Smooth muscle cell (in vitro differentiated cells): ENCODE measurements around the gene ATP9B. TPM values are rescaled to one million over a fixed set of nuclear protein-coding genes. Genes with fewer than 3 reads are reported as not detected.
"Not testable (repeated sequence)": the region's sequence is repeated elsewhere in the genome, so short reads cannot be mapped to it uniquely, and the experiment has no call there.

Experiments
- DNase-seq: peaks from one replicate; lab custom pipeline; 2025; ENCODE audit not compliant: unreplicated experiment; lab: John Stamatoyannopoulos, UW
- H2AFZ ChIP-seq: fragments of 200-600 bp; sonication (generic); 2 replicates; pipeline ENCODE4 v1.6.0; 2016; ENCODE audit warnings: antibody characterized with exemption, low read depth, mild to moderate bottlenecking
- H3F3A ChIP-seq: fragments of 200-600 bp; sonication (generic); 2 replicates; pipeline ENCODE4 v1.6.0; 2017; ENCODE audit warnings: antibody characterized with exemption, low read depth
- H3K27ac ChIP-seq: fragments of 200-600 bp; sonication (generic); 2 replicates; pipeline ENCODE4 v1.5.1; 2016; ENCODE audit warnings: low read depth, mild to moderate bottlenecking
- H3K27me3 ChIP-seq: fragments of 200-600 bp; sonication (generic); 2 replicates; pipeline ENCODE4 v1.6.1; 2016; ENCODE audit warnings: low read depth, mild to moderate bottlenecking
- H3K36me3 ChIP-seq: fragments of 200-600 bp; sonication (generic); 2 replicates; pipeline ENCODE4 v1.5.1; 2016; ENCODE audit warnings: low read depth
- H3K4me1 ChIP-seq: fragments of 200-600 bp; sonication (generic); 2 replicates; pipeline ENCODE4 v1.5.1; 2016; ENCODE audit warnings: low read depth
- H3K4me2 ChIP-seq: fragments of 200-600 bp; sonication (generic); 2 replicates; pipeline ENCODE4 v1.6.0; 2016; ENCODE audit warnings: mild to moderate bottlenecking
- H3K4me3 ChIP-seq: fragments of 200-600 bp; sonication (generic); 2 replicates; pipeline ENCODE4 v1.5.1; 2016; ENCODE audit warnings: mild to moderate bottlenecking
- H3K79me2 ChIP-seq: fragments of 200-600 bp; sonication (generic); 2 replicates; pipeline ENCODE4 v1.6.0; 2016; ENCODE audit warnings: low read depth, mild to moderate bottlenecking
- H3K9ac ChIP-seq: fragments of 200-600 bp; sonication (generic); 2 replicates; pipeline ENCODE4 v1.6.0; 2016; ENCODE audit warnings: low read depth
- H3K9me3 ChIP-seq: fragments of 200-600 bp; sonication (generic); replicated peaks from 2 replicates; pipeline ENCODE4 v1.5.1; 2016; ENCODE audit warnings: low read depth
- H4K20me1 ChIP-seq: fragments of 200-600 bp; sonication (generic); 2 replicates; pipeline ENCODE4 v1.6.0; 2016; ENCODE audit warnings: low read depth
- WGBS: methylation state at CpG from one replicate; pipeline ENCODE4 v1.1.7; 2016; ENCODE audit warnings: low lambda C conversion rate; 5-methylcytosine and 5-hydroxymethylcytosine counted together
- polyA plus RNA-seq: library from polyadenylated mRNA; unstranded; fragments of >200 nt; fragmentation: Nextera tagmentation; extraction: Ambion mirVana; gene quantifications from 2 replicates; pipeline ENCODE4 v1.2.1, GENCODE V29; 2016
- total RNA-seq: library from RNA; depleted of rRNA; stranded (reverse); fragments of >200 nt; gene quantifications from 2 replicates; pipeline ENCODE4 v1.2.3, GENCODE V29; 2014
- TF ChIP-seq, protein P1 (sequence below): fragments of 200-600 bp; sonication (generic); IDR thresholded peaks from 2 replicates; pipeline ENCODE4 v1.5.1; 2017; ENCODE audit warnings: borderline replicate concordance, mild to moderate bottlenecking, antibody characterized with exemption; ENCODE audit not compliant: insufficient read depth, poor library complexity, severe bottlenecking

Gene ATP9B
- total and polyA plus RNA-seq, 2 experiments from 2014 or later: 6.1 to 16.4 TPM

DNA sequence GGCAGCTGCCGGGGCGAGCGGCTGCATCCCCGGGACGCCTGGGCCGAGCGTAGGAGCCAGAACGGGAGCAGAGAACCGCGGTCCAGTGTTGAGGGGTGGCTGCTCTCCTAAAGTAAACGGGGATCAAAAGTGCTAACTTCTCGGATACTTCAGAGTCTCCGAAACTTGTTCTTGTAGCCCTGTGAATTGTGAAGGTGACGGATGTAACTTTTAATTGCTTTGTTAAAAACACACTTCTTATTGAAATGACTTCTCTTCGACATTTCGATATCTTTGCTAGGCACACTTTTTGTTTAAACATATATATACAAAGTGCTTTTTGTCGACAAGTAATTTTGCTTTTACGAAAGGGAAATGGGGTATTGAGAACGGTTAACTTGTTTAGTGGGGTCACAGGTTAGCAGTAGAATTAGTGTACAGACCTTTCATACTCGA, 540 bp downstream of the ATP9B start:
- TF ChIP-seq, protein P1, sequence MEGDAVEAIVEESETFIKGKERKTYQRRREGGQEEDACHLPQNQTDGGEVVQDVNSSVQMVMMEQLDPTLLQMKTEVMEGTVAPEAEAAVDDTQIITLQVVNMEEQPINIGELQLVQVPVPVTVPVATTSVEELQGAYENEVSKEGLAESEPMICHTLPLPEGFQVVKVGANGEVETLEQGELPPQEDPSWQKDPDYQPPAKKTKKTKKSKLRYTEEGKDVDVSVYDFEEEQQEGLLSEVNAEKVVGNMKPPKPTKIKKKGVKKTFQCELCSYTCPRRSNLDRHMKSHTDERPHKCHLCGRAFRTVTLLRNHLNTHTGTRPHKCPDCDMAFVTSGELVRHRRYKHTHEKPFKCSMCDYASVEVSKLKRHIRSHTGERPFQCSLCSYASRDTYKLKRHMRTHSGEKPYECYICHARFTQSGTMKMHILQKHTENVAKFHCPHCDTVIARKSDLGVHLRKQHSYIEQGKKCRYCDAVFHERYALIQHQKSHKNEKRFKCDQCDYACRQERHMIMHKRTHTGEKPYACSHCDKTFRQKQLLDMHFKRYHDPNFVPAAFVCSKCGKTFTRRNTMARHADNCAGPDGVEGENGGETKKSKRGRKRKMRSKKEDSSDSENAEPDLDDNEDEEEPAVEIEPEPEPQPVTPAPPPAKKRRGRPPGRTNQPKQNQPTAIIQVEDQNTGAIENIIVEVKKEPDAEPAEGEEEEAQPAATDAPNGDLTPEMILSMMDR: no peak
- peak overlapping the region; percentile 86 for H3K4me2 ChIP-seq
- H3K79me2 ChIP-seq: peaks cover 36% of the 10 kb centered on the region
- peaks cover 12% of the 10 kb centered on the region for H4K20me1 ChIP-seq
- no peaks in the 10 kb centered on the region for H3K27me3 ChIP-seq
- H3K9me3 ChIP-seq: no peaks in the 10 kb centered on the region
- H2AFZ ChIP-seq: peak overlapping the region; percentile 87
- peak overlapping the region; percentile 95 for H3K9ac ChIP-seq
- no peaks in the 10 kb centered on the region for H3K36me3 ChIP-seq
- DNase-seq: no peak
- H3F3A ChIP-seq: no peaks in the 10 kb centered on the region
- H3K4me3 ChIP-seq: peak overlapping the region; percentile 89
- H3K4me1 ChIP-seq: peaks cover 9% of the 10 kb centered on the region
- 4% methylated on average over 20 of the region's 20 CpGs for WGBS
- peak overlapping the region; percentile 75 for H3K27ac ChIP-seq

DNA sequence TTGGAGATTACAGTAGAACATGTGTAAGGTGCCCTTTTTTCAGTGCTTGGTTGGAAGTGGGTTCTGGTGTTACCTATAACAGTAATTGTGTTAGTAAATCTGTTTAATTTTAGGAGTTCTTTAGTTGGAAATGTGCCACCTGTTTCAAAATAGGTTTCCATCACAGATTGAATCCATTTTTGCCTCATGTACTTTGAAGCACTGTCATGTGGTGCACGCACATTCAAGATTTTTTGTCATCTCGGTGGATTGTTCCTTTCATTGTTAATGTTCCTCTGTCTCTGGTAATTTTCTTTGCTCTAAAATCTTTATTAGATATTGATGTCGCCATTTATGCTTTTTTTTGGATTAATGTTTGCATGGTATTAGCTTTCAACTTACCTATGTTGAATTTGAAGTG, 1.3 kb downstream of the ATP9B start:
- Histone ChIP-seq H3K9me3 (no peaks in the 10 kb centered on the region), H3F3A (no peaks in the 10 kb centered on the region), H3K4me2 (peak overlapping the region; percentile 86), H4K20me1 (peaks cover 18% of the 10 kb centered on the region), H3K36me3 (no peaks in the 10 kb centered on the region), H3K9ac (peak overlapping the region; percentile 95), H3K27me3 (no peaks in the 10 kb centered on the region), H3K79me2 (peaks cover 44% of the 10 kb centered on the region), H2AFZ (no peak overlapping the region), H3K27ac (no peak overlapping the region), H3K4me1 (peaks cover 9% of the 10 kb centered on the region), H3K4me3 (peak overlapping the region; percentile 89)
- DNase-seq: no peak
- TF ChIP-seq, protein P1: no peak
- WGBS: 97% methylated on average over 3 of the region's 3 CpGs

DNA sequence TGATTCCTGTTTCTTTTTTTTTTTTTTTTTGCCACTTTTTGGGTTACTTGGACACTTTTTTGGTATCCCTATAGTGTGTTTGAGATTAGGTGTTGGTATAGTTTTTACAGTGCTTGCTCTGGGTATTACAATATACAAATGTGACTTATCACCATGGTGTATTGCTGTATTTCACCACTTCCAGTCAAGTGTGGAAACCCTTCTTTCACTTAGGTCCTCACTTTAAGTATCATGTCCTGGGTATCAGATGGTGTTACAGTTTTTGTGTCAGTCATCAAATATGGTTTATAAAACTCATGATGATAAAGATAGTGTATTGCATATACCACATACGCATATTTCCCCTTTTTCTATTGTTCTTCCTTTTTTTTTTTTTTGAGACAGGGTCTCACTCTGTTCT, 1.8 kb downstream of the ATP9B start:
- Histone ChIP-seq H3K9ac (no peak overlapping the region), H3K9me3 (no peaks in the 10 kb centered on the region), H3K4me2 (peak overlapping the region; percentile 86), H2AFZ (no peak overlapping the region), H3K36me3 (no peaks in the 10 kb centered on the region), H3K27ac (no peak overlapping the region), H3K79me2 (peaks cover 49% of the 10 kb centered on the region), H3K27me3 (no peaks in the 10 kb centered on the region), H3F3A (no peaks in the 10 kb centered on the region), H4K20me1 (peaks cover 22% of the 10 kb centered on the region), H3K4me3 (peak overlapping the region; percentile 89), H3K4me1 (peaks cover 9% of the 10 kb centered on the region)
- DNase-seq: no peak
- WGBS: 100% methylated on average over 1 of the region's 1 CpG
- TF ChIP-seq, protein P1: no peak

DNA sequence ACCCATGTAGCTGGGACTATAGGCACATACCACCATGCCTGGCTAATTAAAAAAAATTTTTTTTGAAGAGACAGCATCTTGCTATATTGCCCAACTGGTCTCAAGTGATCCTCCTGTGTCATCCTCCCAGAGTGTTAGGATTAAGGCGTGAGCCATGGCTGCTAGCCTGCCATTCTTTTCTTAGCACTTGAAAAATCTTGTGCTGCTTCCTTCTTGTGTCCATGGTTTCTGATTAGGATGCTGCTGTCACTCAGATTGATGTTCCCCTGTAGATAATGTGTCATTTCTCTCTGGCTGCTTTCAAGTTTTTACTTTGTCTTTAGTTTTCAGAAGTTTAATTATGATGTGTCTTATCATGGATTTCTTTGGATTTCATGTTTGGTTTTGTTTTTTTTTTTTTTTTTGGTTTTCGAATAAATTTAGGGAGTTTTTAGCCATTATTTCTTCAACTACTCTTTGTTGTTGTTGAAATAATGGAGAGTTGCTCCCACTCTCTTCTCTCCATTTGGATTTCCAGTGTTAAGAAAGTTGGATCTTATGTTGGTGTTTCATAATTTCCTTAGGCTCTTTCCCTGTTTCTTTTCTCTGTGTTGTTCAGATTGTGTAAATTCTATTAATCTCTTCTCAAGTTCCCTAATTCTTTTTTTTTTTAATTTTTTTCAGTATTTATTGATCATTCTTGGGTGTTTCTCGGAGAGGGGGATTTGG, 2.5 kb downstream of the ATP9B start:
- no peak overlapping the region for H3K4me2 ChIP-seq
- peaks cover 55% of the 10 kb centered on the region for H3K79me2 ChIP-seq
- no peaks in the 10 kb centered on the region for H3K36me3 ChIP-seq
- H3K27me3 ChIP-seq: no peaks in the 10 kb centered on the region
- peaks cover 9% of the 10 kb centered on the region for H3K4me1 ChIP-seq
- no peaks in the 10 kb centered on the region for H3K9me3 ChIP-seq
- peaks cover 28% of the 10 kb centered on the region for H4K20me1 ChIP-seq
- H3F3A ChIP-seq: no peaks in the 10 kb centered on the region
- no peak for DNase-seq
- no peak overlapping the region for H2AFZ ChIP-seq
- WGBS: 91% methylated on average over 3 of the region's 3 CpGs
- TF ChIP-seq, protein P1: no peak
- H3K4me3 ChIP-seq: no peak overlapping the region
- no peak overlapping the region for H3K27ac ChIP-seq
- H3K9ac ChIP-seq: no peak overlapping the region

DNA sequence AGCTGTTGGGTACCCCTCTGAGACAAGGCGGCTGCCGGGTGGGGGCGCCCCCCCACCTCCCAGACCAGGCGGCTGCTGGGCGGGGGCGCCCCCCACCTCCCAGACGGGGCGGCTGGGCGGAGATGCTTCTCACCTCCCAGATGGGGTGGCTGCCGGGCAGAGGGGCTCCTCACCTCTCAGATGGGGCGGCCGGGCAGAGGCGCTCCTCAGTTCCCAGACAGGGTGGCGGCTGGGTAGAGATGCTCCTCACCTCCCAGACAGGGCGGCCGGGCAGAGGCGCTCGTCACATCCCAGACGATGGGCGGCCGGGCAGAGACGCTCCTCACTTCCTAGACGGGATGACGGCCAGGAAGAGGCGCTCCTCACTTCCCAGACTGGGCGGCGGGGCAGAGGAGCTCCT, 3.5 kb downstream of the ATP9B start:
- not testable (repeated sequence) for H2AFZ ChIP-seq, H3K4me1 ChIP-seq, H3K27ac ChIP-seq, H3F3A ChIP-seq, DNase-seq, H3K36me3 ChIP-seq, H3K27me3 ChIP-seq, H3K4me2 ChIP-seq, H3K4me3 ChIP-seq, H3K9ac ChIP-seq, H3K9me3 ChIP-seq
- WGBS: 99% methylated on average over 18 of the region's 27 CpGs
- Histone ChIP-seq H3K79me2 (peaks cover 64% of the 10 kb centered on the region), H4K20me1 (peaks cover 36% of the 10 kb centered on the region)
